H9 (cell line): ENCODE data around the gene TECPR2. TPM values are rescaled to one million over a fixed set of nuclear protein-coding genes. Genes with fewer than 3 reads are reported as not detected.
"Not testable (repeated sequence)": the region's sequence is repeated elsewhere in the genome, so short reads cannot be mapped to it uniquely, and the experiment has no call there.

ENCODE experiments used
- DNase-seq: peaks from one replicate; pipeline ENCODE4 v3.0.0-alpha.2; 2017
- H2AFZ ChIP-seq: one replicate; pipeline ENCODE4 v1.6.1; 2013; ENCODE audit warnings: mild to moderate bottlenecking, low read length, control low read depth, moderate library complexity
- H2AK5ac ChIP-seq: 2 replicates; pipeline ENCODE4 v1.6.1; 2013; ENCODE audit warnings: low read length, control low read depth, mixed read lengths; ENCODE audit not compliant: insufficient read length
- H2BK120ac ChIP-seq: one replicate; pipeline ENCODE4 v1.6.1; 2013; ENCODE audit warnings: low read depth, mild to moderate bottlenecking, low read length, control low read depth, inconsistent platforms; ENCODE audit not compliant: poor library complexity, severe bottlenecking
- H2BK12ac ChIP-seq: 2 replicates; pipeline ENCODE4 v1.6.1; 2013; ENCODE audit warnings: low read length, control low read depth, mixed read lengths, low read depth; ENCODE audit not compliant: insufficient read length
- H2BK15ac ChIP-seq: 2 replicates; pipeline ENCODE4 v1.6.1; 2013; ENCODE audit warnings: low read depth, low read length, control low read depth
- H2BK20ac ChIP-seq: one replicate; pipeline ENCODE4 v1.6.1; 2013; ENCODE audit warnings: low read depth, mild to moderate bottlenecking, low read length, control low read depth, inconsistent platforms; ENCODE audit not compliant: poor library complexity, severe bottlenecking
- H2BK5ac ChIP-seq: 2 replicates; pipeline ENCODE4 v1.6.1; 2013; ENCODE audit warnings: low read length, control low read depth, mixed read lengths; ENCODE audit not compliant: insufficient read length
- H3K14ac ChIP-seq: 2 replicates; pipeline ENCODE4 v1.6.1; 2013; ENCODE audit warnings: low read length, control low read depth; ENCODE audit not compliant: insufficient read depth
- H3K18ac ChIP-seq: 2 replicates; pipeline ENCODE4 v1.6.1; 2013; ENCODE audit warnings: low read depth, mild to moderate bottlenecking, mixed read lengths, low read length, control low read depth; ENCODE audit not compliant: insufficient read length
- H3K23ac ChIP-seq: 2 replicates; pipeline ENCODE4 v1.6.1; 2013; ENCODE audit warnings: low read length, control low read depth, mixed read lengths, low read depth; ENCODE audit not compliant: insufficient read length
- H3K23me2 ChIP-seq: 2 replicates; pipeline ENCODE4 v1.6.1; 2013; ENCODE audit warnings: low read depth, mild to moderate bottlenecking, mixed read lengths, low read length, control low read depth; ENCODE audit not compliant: insufficient read length, poor library complexity, severe bottlenecking
- H3K27ac ChIP-seq: 2 replicates; pipeline ENCODE4 v1.5.1; 2013; ENCODE audit warnings: low read length, control low read depth, mixed read lengths, low read depth; ENCODE audit not compliant: insufficient read length
- H3K27me3 ChIP-seq: 2 replicates; pipeline ENCODE4 v1.6.1; 2013; ENCODE audit warnings: low read length, control low read depth, inconsistent platforms; ENCODE audit not compliant: insufficient read depth
- H3K4ac ChIP-seq: 2 replicates; pipeline ENCODE4 v1.6.1; 2013; ENCODE audit warnings: low read depth, mild to moderate bottlenecking, control low read depth, inconsistent platforms, low read length, moderate library complexity
- H3K4me1 ChIP-seq: 2 replicates; pipeline ENCODE4 v1.6.1; 2013; ENCODE audit warnings: low read length, control low read depth, inconsistent platforms; ENCODE audit not compliant: insufficient read depth
- H3K4me2 ChIP-seq: 2 replicates; pipeline ENCODE4 v1.6.1; 2013; ENCODE audit warnings: low read length, control low read depth, mixed read lengths; ENCODE audit not compliant: insufficient read length, insufficient read depth
- H3K56ac ChIP-seq: 2 replicates; pipeline ENCODE4 v1.6.1; 2013; ENCODE audit warnings: low read depth, mild to moderate bottlenecking, mixed read lengths, low read length, control low read depth; ENCODE audit not compliant: insufficient read length
- H3K79me1 ChIP-seq: 2 replicates; pipeline ENCODE4 v1.6.1; 2013; ENCODE audit warnings: low read depth, mild to moderate bottlenecking, moderate library complexity, low read length, control low read depth, inconsistent platforms; ENCODE audit not compliant: insufficient read depth, poor library complexity, severe bottlenecking
- H3K79me2 ChIP-seq: 2 replicates; pipeline ENCODE4 v1.6.1; 2013; ENCODE audit warnings: low read length, control low read depth, inconsistent platforms; ENCODE audit not compliant: insufficient read depth
- H3K9ac ChIP-seq: 2 replicates; pipeline ENCODE4 v1.6.1; 2013; ENCODE audit warnings: low read length, control low read depth, mixed read lengths; ENCODE audit not compliant: insufficient read length; ENCODE audit errors: extremely low read depth
- H3K9me3 ChIP-seq: one replicate; pipeline ENCODE4 v1.6.1; 2013; ENCODE audit warnings: low read depth, low read length, inconsistent platforms; ENCODE audit not compliant: control insufficient read depth
- H3T11ph ChIP-seq: one replicate; pipeline ENCODE4 v1.6.1; 2013; ENCODE audit warnings: mild to moderate bottlenecking, low read length, control low read depth, inconsistent platforms
- H4K20me1 ChIP-seq: one replicate; pipeline ENCODE4 v1.6.1; 2013; ENCODE audit not compliant: control insufficient read depth, insufficient read length, insufficient read depth
- H4K5ac ChIP-seq: 2 replicates; pipeline ENCODE4 v1.6.1; 2013; ENCODE audit warnings: low read depth, mild to moderate bottlenecking, mixed read lengths, low read length, control low read depth; ENCODE audit not compliant: insufficient read length
- H4K8ac ChIP-seq: replicated peaks from 2 replicates; pipeline ENCODE4 v1.6.1; 2013; ENCODE audit warnings: low read length, control low read depth, mixed read lengths, low read depth; ENCODE audit not compliant: insufficient read length
- H4K91ac ChIP-seq: 2 replicates; pipeline ENCODE4 v1.6.1; 2013; ENCODE audit warnings: low read depth, mild to moderate bottlenecking, moderate library complexity, mixed read lengths, low read length, control low read depth; ENCODE audit not compliant: insufficient read length
- H3K27ac Mint-ChIP-seq, 3 experiments: 2 replicates in 2 of 3; 3 replicates in 1 of 3; pipeline ENCODE4 v1.8.0; 2020 to 2021; ENCODE audit warnings: mixed read lengths in 3 of 3, mild to moderate bottlenecking in 1 of 3, moderate library complexity in 1 of 3
- H3K27me3 Mint-ChIP-seq: 2 replicates; pipeline ENCODE4 v1.8.0; 2021; ENCODE audit warnings: low read depth, mild to moderate bottlenecking, moderate library complexity, mixed read lengths
- H3K36me3 Mint-ChIP-seq, 3 experiments: 2 replicates in 2 of 3; 3 replicates in 1 of 3; pipeline ENCODE4 v1.8.0; 2020 to 2021; ENCODE audit warnings: low read depth in 3 of 3, mixed read lengths in 3 of 3; ENCODE audit not compliant: insufficient read depth in 1 of 3
- H3K4me1 Mint-ChIP-seq, 2 experiments: 2 replicates each; pipeline ENCODE4 v1.8.0; 2020; ENCODE audit warnings: mixed read lengths in 2 of 2
- H3K4me3 Mint-ChIP-seq, 2 experiments: 2 replicates in 1 of 2; 3 replicates in 1 of 2; pipeline ENCODE4 v1.8.0; 2020 to 2021; ENCODE audit warnings: mild to moderate bottlenecking in 2 of 2, mixed read lengths in 2 of 2, moderate library complexity in 1 of 2
- H3K9me3 Mint-ChIP-seq, 2 experiments: 2 replicates in 1 of 2; 3 replicates in 1 of 2; pipeline ENCODE4 v1.8.0; 2020; ENCODE audit warnings: mild to moderate bottlenecking in 2 of 2, mixed read lengths in 2 of 2, moderate library complexity in 1 of 2
- whole genome bisulfite sequencing: extraction: QIAGEN DNeasy Blood & Tissue Kit; methylation state at CpG from one replicate; pipeline ENCODE4 v1.1.7; 2013; ENCODE audit warnings: missing lambda C conversion rate, low lambda C conversion rate, mixed read lengths; ENCODE audit not compliant: insufficient read length; ENCODE audit errors: extremely low coverage; 5-methylcytosine and 5-hydroxymethylcytosine counted together
- total RNA-seq: library from RNA; stranded (reverse); gene quantifications from 2 replicates; pipeline ENCODE4 v1.2.1, GENCODE V29; 2021
- TF ChIP-seq, protein P1 (sequence below): fragments of 200-600 bp; sonication (generic); conservative IDR thresholded peaks from 3 replicates; pipeline ENCODE4 v1.8.0; 2021; ENCODE audit warnings: antibody characterized with exemption, mild to moderate bottlenecking

Gene TECPR2
- total RNA-seq, 1 experiment from 2014 or later, result 15.4 TPM

DNA sequence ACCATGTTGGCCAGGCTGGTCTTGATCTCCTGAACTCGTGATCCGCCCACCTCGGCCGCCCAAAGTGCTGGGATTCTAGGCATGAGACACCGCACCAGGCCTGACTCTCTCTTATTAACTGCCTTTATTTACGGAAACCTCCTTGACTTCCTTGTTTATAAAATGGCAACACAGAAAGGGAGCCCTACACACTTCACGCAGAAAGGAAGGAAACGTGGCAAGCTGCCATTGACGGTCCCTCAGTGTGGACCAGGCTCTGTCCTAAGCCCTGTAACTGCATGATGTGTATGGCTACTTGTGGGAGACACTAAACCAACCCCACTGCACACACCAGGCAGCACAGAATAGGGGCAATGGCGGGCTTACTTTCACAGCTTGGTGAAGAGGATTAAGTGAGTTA lies 11.7 kb upstream of the TECPR2 start:
- Mint-ChIP-seq H3K9me3 (no peaks in the 10 kb centered on the region), H3K27ac (no peak overlapping the region; a peak in 1 of 7 replicates), H3K4me1 (no peaks in the 10 kb centered on the region), H3K4me3 (no peak overlapping the region), H3K27me3 (no peaks in the 10 kb centered on the region), H3K36me3 (peaks cover 22 to 64% (median 35%) of the 10 kb centered on the region in 3 experiments; a peak in 6 of 7 replicates)
- Histone ChIP-seq H3K9me3 (no peaks in the 10 kb centered on the region), H3K79me1 (no peaks in the 10 kb centered on the region), H3K14ac (no peak overlapping the region), H3T11ph (no peak overlapping the region), H3K18ac (no peak overlapping the region), H2AK5ac (no peak overlapping the region), H3K27me3 (no peaks in the 10 kb centered on the region), H4K20me1 (no peaks in the 10 kb centered on the region), H2BK12ac (no peak overlapping the region), H3K4me1 (no peaks in the 10 kb centered on the region), H2BK5ac (no peak overlapping the region), H3K23me2 (no peaks in the 10 kb centered on the region), H3K4ac (no peak overlapping the region), H4K91ac (no peak overlapping the region), H4K8ac (no peak overlapping the region), H2BK120ac (no peak overlapping the region), H3K79me2 (no peaks in the 10 kb centered on the region), H3K4me2 (no peak overlapping the region), H3K56ac (no peak overlapping the region), H3K27ac (no peak overlapping the region), H3K9ac (no peak overlapping the region), H4K5ac (no peak overlapping the region), H2AFZ (no peak overlapping the region), H2BK15ac (no peak overlapping the region), H3K23ac (no peak overlapping the region), H2BK20ac (no peak overlapping the region)
- no CpG with 5 or more reads among the region's 10 CpGs for WGBS
- TF ChIP-seq, protein P1, sequence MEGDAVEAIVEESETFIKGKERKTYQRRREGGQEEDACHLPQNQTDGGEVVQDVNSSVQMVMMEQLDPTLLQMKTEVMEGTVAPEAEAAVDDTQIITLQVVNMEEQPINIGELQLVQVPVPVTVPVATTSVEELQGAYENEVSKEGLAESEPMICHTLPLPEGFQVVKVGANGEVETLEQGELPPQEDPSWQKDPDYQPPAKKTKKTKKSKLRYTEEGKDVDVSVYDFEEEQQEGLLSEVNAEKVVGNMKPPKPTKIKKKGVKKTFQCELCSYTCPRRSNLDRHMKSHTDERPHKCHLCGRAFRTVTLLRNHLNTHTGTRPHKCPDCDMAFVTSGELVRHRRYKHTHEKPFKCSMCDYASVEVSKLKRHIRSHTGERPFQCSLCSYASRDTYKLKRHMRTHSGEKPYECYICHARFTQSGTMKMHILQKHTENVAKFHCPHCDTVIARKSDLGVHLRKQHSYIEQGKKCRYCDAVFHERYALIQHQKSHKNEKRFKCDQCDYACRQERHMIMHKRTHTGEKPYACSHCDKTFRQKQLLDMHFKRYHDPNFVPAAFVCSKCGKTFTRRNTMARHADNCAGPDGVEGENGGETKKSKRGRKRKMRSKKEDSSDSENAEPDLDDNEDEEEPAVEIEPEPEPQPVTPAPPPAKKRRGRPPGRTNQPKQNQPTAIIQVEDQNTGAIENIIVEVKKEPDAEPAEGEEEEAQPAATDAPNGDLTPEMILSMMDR, result no peak
- DNase-seq, result no peak

DNA sequence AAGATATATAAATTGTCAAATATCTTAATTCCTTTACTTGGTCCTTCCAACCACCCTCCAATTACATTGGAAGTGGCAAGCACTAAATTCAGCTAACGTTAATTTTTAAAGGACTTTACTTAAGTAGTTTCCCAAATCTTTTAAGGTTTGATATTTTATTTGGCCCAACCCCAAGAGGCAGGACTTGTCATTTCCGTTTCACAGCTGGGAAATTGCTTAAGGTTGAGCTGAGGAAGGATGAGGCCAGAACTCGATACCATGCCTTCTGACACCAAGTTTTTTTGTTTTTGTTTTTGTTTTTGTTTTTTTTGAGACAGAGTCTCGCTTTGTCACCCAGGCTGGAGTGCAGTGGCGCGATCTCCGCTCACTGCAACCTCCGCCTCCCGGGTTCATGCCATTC lies 11.1 kb upstream of the TECPR2 start:
- H3K14ac ChIP-seq, H2BK20ac ChIP-seq, H3K27me3 Mint-ChIP-seq, H4K5ac ChIP-seq, H2BK12ac ChIP-seq, H3K18ac ChIP-seq, H3K79me2 ChIP-seq, H3K4me1 ChIP-seq, H2AK5ac ChIP-seq, H3K4ac ChIP-seq, H3K27me3 ChIP-seq, H3K9ac ChIP-seq, H3K23me2 ChIP-seq, H3K4me2 ChIP-seq, H3K4me3 Mint-ChIP-seq, H4K20me1 ChIP-seq, H4K8ac ChIP-seq, H3K27ac Mint-ChIP-seq, H3T11ph ChIP-seq, H2BK120ac ChIP-seq, H3K79me1 ChIP-seq, H2AFZ ChIP-seq, H3K9me3 ChIP-seq, H3K9me3 Mint-ChIP-seq, H4K91ac ChIP-seq, H2BK15ac ChIP-seq, H3K56ac ChIP-seq, H3K27ac ChIP-seq, H2BK5ac ChIP-seq, H3K4me1 Mint-ChIP-seq, H3K23ac ChIP-seq, DNase-seq: not testable (repeated sequence)
- no CpG with 5 or more reads among the region's 9 CpGs for WGBS
- H3K36me3 Mint-ChIP-seq, result peaks cover 22 to 69% (median 35%) of the 10 kb centered on the region in 3 experiments; a peak in 6 of 7 replicates
